NCI-H187 (cell line): ENCODE measurements around the gene PIK3CG.
"Not testable (repeated sequence)": the region's sequence is repeated elsewhere in the genome, so short reads cannot be mapped to it uniquely, and the experiment has no call there.

Experiments
- DNase-seq, 2 experiments: peaks; one replicate each; lab custom pipeline; 2025; lab: John Stamatoyannopoulos, UW

The PIK3CG gene

GRCh38 chr7:106865130-106866041 is at the start of gene PIK3CG:
PIK3CG (plus strand) TSS chr7:106865282; CDS start chr7:106867562, 2,280 bp downstream.
- no peak for DNase-seq

GRCh38 chr7:106817098-106817497 is 48.0 kb upstream of the PIK3CG start:
- no peak for DNase-seq

- DNase-seq = no peak
Measured at GRCh38 chr7:106818736-106819135, 46.3 kb upstream of the PIK3CG start.

GRCh38 chr7:106819546-106819945 is 45.5 kb upstream of the PIK3CG start:
- DNase-seq = no peak

- no peak for DNase-seq
Measured at GRCh38 chr7:106820321-106821217, 44.5 kb upstream of the PIK3CG start.

GRCh38 chr7:106823631-106824030 is 41.5 kb upstream of the PIK3CG start:
- DNase-seq = no peak

GRCh38 chr7:106824458-106824857 is 40.6 kb upstream of the PIK3CG start:
- no peak for DNase-seq

- no peak for DNase-seq
Measured at GRCh38 chr7:106827626-106828025, 37.5 kb upstream of the PIK3CG start.

GRCh38 chr7:106829496-106829895 is 35.6 kb upstream of the PIK3CG start:
- no peak for DNase-seq

GRCh38 chr7:106830896-106831295 is 34.2 kb upstream of the PIK3CG start:
- DNase-seq = not testable (repeated sequence)

GRCh38 chr7:106836816-106837215 is 28.3 kb upstream of the PIK3CG start:
- no peak for DNase-seq

- DNase-seq = no peak
Measured at GRCh38 chr7:106839511-106839910, 25.6 kb upstream of the PIK3CG start.

- DNase-seq = no peak
Measured at GRCh38 chr7:106840342-106840741, 24.7 kb upstream of the PIK3CG start.

- DNase-seq = peak in 1 of 2 experiments; percentile 18
Measured at GRCh38 chr7:106841896-106842390, 23.1 kb upstream of the PIK3CG start.

GRCh38 chr7:106844279-106844997 is 20.6 kb upstream of the PIK3CG start:
- no peak for DNase-seq

- DNase-seq = no peak
Measured at GRCh38 chr7:106848049-106848448, 17.0 kb upstream of the PIK3CG start.

- DNase-seq = no peak
Measured at GRCh38 chr7:106848851-106849442, 16.1 kb upstream of the PIK3CG start.

GRCh38 chr7:106851632-106852031 is 13.4 kb upstream of the PIK3CG start:
- not testable (repeated sequence) for DNase-seq

GRCh38 chr7:106853250-106853908 is 11.7 kb upstream of the PIK3CG start:
- DNase-seq = no peak

- no peak for DNase-seq
Measured at GRCh38 chr7:106855540-106856132, 9.4 kb upstream of the PIK3CG start.
